Measurements from ENCODE around the gene MGME1.

DNA sequence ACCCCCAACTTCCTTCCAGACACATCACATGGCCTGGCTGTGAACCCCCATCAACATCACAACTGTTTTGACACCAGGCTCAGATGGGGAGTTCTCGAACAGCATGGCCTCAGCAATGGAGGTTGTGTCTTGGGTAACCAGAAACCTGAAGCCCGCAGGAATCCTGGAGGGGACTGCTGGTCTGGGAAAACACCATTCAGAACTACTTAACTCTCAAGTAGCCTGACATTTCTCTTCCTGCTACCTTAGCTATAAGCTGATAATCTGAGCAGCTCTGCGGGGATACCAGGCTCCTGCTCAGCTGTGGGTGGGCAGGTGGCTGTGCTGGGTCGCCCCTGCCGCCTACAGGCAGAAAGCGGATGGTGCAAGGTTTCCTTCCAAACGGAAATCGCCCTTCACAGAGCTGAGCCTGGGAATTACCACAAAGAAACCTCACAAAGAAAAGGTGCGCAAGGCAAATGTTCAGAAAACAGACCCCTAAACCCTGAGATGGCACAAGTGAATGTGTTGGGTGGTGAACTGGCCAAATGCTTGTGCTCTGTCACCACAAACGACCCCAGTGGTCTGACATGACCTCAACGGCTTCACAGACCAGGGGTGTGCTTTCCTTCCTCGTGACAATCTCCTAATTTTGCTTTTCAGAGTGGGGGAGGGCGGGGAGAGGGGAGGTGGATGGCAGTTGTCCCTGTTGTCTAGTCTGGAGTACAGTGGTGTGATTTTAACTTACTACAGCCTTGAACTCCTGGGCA is 29.8 kb upstream of the MGME1 start:
- no peak for TF ChIP-seq POLR2A (IDR thresholded peaks at IDR 0.05)
- TF ChIP-seq, protein P1, sequence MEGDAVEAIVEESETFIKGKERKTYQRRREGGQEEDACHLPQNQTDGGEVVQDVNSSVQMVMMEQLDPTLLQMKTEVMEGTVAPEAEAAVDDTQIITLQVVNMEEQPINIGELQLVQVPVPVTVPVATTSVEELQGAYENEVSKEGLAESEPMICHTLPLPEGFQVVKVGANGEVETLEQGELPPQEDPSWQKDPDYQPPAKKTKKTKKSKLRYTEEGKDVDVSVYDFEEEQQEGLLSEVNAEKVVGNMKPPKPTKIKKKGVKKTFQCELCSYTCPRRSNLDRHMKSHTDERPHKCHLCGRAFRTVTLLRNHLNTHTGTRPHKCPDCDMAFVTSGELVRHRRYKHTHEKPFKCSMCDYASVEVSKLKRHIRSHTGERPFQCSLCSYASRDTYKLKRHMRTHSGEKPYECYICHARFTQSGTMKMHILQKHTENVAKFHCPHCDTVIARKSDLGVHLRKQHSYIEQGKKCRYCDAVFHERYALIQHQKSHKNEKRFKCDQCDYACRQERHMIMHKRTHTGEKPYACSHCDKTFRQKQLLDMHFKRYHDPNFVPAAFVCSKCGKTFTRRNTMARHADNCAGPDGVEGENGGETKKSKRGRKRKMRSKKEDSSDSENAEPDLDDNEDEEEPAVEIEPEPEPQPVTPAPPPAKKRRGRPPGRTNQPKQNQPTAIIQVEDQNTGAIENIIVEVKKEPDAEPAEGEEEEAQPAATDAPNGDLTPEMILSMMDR (IDR thresholded peaks at IDR 0.05) = peak in 1 of 3 donors; percentile 66
